ENCODE measurements around the gene RAB43. TPM values are rescaled to one million over a fixed set of nuclear protein-coding genes. Genes with fewer than 3 reads are reported as not detected.
"Not testable (repeated sequence)": the region's sequence is repeated elsewhere in the genome, so short reads cannot be mapped to it uniquely, and the experiment has no call there.

The RAB43 gene
- polyA plus RNA-seq (2012; ENCODE audit: insufficient read depth, insufficient read length): 14.4 TPM

DNA sequence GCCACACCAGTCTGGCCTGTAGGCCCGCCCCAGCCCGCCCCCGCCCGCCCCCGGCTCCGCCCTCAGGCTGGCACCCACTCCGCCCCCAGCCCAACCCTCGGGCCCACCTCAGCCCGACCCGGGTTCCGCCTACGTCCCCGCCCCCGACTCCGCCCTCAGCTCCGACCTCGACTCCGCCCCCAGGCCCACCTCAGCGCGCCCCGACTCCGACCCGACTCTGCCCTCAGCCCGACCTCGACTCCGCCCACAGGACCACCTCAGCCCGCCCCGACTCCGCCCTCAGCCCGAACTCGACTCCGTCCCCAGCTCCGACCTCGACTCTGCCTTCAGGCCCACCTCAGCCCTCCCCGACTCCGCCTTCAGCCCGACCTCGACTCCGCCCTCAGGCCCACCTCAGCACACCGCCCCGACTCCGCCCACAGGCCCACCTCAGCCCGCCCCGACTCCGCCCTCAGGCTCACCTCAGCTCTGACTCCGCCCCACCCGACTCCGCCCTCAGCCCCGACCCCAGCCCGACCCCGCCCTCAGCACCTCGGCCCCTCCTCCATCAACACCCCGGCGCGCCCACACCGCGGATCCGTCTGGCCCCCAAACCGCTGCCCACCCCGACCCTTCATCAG, at the start of gene RAB43:
Gene RAB43, minus strand, starts transcription at position 13 of the 620 bp plus-strand sequence. CDS start 315 bp downstream, outside the sequence.
- peak within 1 kb of the TSS; percentile 72 for H3K4me3 ChIP-seq (ENCODE audit: low read length)
- DNase-seq (ENCODE audit: low read depth, low spot score): peak; percentile 84

DNA sequence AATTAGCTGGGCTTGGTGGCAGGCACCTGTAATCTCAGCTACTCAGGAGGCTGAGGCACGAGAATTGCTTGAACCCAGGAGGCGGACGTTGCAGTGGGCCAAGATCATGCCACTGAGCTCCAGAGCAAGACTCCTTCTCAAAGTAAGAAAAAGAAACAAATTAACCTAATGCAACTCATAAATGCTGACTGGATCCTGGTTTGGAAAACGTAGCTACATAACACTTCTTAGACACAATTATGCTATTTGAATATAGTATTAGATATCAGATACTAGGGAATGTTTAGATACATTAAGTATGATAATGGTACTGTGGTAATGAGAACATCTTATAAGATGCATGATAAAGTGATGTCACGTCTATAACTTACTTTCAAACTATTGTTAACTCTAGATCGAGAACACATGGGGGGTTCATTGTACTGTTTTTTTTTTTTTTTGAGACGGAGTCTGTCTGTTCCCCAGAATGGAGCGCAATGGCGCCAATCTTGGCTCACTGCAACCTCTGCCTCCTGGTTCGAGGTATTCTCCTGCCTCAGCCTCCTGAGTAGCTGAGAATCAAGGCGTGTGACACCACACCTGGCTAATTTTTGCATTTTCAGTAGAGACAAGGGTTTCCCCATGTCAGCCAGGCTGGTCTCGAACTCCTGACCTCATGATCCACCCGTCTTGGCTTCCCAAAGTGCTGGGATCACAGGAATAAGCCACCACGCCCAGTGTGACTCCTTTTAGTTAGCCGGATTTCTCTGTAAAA, 45.2 kb upstream of the RAB43 start:
- H3K4me3 ChIP-seq (ENCODE audit: low read length): no peak overlapping the region

GRCh38 chr3:129165594-129165993, 44.0 kb upstream of the RAB43 start:
- DNase-seq (ENCODE audit: low read depth, low spot score): not testable (repeated sequence)

More for the DNA sequence above, 45.2 kb upstream of the RAB43 start:
- DNase-seq (ENCODE audit: low read depth, low spot score): no peak

DNA sequence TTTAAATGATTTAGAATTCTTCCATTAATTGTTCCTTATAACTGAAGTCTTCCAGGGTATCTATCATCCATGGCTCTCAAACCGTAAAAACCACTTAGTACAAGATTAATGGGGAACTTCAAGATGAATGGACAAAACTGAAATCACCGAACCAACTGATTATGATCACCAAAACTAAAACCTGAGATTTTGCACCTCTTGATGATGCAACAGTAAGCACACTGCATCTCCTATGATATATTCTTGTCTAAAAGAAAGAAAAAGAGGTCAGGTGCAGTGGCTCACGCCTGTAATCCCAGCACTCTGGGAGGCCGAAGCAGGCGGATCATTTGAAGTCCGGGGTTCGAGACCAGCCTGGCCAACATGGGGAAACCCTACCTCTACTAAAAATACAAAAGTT, 42.9 kb upstream of the RAB43 start:
- no peak overlapping the region for H3K4me3 ChIP-seq (ENCODE audit: low read length)
- no peak for DNase-seq (ENCODE audit: low read depth, low spot score)

More at GRCh38 chr3:129165594-129165993, 44.0 kb upstream of the RAB43 start:
- not testable (repeated sequence) for H3K4me3 ChIP-seq (ENCODE audit: low read length)

DNA sequence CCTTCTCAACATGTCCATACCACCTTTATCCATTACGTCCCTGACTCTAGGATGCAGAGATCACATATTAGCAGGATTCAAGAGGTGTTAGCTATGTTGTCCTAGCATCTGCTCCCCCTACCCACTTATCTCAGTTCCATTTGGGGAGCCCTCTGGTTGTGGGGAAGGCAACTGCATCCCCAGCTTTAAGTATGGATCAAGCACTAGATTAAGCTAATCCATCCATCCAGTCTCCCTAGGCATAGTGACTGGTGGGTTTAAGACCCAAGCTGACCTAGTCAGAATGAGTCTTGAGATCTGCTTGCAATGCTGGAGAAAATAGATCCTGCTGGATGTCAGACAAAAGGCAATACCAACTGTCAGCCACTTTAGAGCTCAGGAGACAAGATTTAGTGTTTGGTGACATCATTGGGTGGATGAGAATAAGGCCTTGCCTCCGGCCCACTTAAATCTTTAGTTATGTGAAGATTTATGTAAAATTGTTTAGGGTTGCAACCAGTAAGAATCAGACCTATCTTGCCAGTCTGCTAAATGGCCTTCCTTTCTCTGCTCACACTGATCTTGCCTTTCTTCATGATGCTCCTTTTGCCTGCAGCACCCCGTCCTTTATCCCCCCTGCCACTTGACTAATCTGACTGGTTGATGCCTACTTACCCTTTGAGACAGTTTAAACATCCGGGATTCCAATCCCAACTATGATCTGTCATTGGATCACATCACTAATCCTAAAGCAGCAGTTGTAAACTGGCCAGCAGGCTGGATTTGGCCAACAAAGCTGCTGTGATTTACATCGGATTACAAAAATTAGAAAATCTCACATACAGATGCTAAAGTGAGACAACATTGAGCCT, 41.4 kb upstream of the RAB43 start:
- DNase-seq (ENCODE audit: low read depth, low spot score): no peak
- no peak overlapping the region for H3K4me3 ChIP-seq (ENCODE audit: low read length)

GRCh38 chr3:129161860-129162271, 40.3 kb upstream of the RAB43 start:
- H3K4me3 ChIP-seq (ENCODE audit: low read length): peak overlapping the region; percentile 81
- DNase-seq (ENCODE audit: low read depth, low spot score): no peak

- peak; percentile 96 for DNase-seq (ENCODE audit: low read depth, low spot score)
These were observed 39.6 kb upstream of the RAB43 start, which contains the start of gene ISY1 for GRCh38 chr3:129160891-129161859. ISY1 (minus strand) TSS chr3:129161063; CDS start chr3:129160975, 88 bp downstream.

DNA sequence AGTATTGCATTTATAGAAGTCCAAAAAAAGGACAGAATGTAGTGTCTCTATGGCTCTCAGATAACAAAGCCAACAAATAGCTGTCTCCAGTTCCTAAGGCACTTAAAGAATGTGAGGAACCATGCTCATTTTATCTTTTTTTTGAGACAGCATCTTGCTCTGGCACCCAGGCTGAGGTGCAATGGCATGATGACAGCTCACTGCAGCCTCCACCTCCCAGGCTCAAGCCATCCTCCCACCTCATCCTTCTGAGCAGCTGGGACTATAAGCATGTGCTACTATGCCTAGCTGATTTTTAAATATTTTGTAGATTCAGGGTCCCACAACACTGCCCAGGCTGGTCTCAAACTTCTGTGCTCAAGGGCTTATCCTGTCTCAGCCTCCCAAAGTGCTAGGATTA, 23.2 kb upstream of the RAB43 start:
- no peak for DNase-seq (ENCODE audit: low read depth, low spot score)
- no peak overlapping the region for H3K4me3 ChIP-seq (ENCODE audit: low read length)

More at GRCh38 chr3:129160891-129161859, 39.6 kb upstream of the RAB43 start, which contains the start of gene ISY1:
- H3K4me3 ChIP-seq (ENCODE audit: low read length): peak within 1 kb of the TSS; percentile 81

- not testable (repeated sequence) for DNase-seq (ENCODE audit: low read depth, low spot score); H3K4me3 ChIP-seq (ENCODE audit: low read length)
These were observed 19.4 kb upstream of the RAB43 start for GRCh38 chr3:129141011-129141410.

DNA sequence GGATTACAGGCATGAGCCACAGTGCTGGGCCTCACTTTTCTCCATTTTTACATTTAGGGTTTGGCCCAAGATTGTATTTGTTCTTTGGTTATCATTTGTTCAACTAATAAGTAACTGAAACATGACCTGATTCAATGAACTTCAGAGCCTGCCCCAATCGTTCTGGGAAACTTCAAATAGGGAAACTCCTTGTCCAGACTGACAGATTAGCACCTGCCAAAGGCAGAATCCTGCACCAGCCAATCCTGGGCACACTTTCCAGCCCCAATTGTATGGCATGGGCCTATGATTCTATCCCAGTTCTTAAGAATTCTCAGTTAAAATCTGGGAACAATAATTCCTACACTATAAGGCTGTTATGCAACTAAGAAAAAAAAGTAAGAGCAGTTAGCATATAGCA, 18.3 kb upstream of the RAB43 start:
- DNase-seq (ENCODE audit: low read depth, low spot score): no peak
- no peak overlapping the region for H3K4me3 ChIP-seq (ENCODE audit: low read length)

DNA sequence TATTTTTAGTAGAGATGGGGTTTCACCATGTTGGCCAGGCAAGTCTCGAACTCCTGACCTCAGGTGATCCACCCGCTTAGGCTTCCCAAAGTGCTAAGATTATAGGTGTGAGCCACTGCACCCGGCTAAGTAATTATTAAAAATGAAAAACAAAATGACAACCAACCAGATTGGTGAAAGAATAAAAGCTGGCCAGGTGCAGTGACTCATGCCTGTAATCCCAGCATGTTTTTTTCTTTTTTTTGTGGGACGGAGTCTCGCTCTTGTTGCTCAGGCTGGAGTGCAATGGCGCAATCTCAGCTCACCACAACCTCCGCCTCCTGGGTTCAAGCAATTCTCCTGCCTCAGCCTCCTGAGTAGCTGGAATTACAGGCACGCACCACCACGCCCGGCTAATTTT, 14.7 kb upstream of the RAB43 start:
- not testable (repeated sequence) for DNase-seq (ENCODE audit: low read depth, low spot score); H3K4me3 ChIP-seq (ENCODE audit: low read length)

GRCh38 chr3:129132097-129132866, 10.7 kb upstream of the RAB43 start:
- H3K4me3 ChIP-seq (ENCODE audit: low read length): no peak overlapping the region
- DNase-seq (ENCODE audit: low read depth, low spot score): no peak

DNA sequence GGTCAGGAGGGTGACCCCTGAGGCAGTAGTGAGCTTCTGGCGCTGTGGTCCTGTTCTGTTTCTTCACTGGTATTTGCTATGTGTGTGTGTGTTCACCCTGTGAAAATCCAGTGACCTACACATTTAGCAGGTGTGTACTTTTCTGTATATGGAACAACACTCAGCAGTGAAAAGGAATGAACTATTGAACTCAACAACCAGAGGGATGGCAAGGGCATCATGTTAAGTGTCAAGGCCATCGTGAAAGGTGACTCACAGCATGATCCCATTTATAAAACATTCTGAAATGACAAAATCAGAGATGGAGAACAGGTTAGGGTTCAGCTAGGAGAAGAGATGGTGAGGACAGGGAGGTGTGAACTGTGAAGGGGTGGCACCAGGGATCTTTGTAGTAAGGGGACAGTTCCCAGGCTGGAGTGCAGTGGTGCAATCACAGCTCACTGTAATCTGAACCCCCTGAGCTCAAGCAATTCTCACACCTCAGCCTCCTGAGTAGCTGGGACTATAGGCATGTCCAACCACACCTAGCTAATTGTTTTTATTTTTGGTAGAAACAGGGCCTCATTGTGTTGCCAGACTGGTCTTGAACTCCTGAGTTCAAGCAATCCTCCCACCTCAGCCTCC, 10.0 kb upstream of the RAB43 start:
- no peak for DNase-seq (ENCODE audit: low read depth, low spot score)
- H3K4me3 ChIP-seq (ENCODE audit: low read length): no peak overlapping the region

DNA sequence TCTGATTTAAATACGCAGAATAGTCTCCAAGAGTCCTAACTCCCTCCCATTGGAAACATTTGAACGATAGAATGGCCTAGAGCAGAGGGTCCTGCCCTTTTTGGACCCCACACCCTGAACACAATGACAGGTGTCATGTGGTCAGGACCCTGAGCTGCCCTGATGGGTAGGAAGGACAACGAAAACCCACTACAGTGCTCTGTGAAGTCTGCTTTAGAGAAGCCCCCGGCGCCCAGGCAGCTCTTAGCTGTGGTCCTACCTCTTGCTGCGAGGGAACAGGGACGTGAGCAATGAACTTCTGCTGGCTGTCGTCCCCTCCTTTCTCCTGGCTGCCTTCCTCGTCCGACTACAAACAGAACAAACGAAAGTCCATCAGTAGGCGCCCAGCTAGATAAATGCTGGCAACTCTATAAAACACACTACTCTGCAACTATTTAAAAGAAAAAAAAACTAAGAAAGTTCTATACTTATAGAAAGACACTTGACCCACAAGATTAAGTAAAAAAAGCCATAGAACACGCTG, 8.7 kb upstream of the RAB43 start:
- DNase-seq (ENCODE audit: low read depth, low spot score): no peak
- no peak overlapping the region for H3K4me3 ChIP-seq (ENCODE audit: low read length)

GRCh38 chr3:129128357-129129155, 7.0 kb upstream of the RAB43 start:
- DNase-seq (ENCODE audit: low read depth, low spot score): no peak
- no peak overlapping the region for H3K4me3 ChIP-seq (ENCODE audit: low read length)

DNA sequence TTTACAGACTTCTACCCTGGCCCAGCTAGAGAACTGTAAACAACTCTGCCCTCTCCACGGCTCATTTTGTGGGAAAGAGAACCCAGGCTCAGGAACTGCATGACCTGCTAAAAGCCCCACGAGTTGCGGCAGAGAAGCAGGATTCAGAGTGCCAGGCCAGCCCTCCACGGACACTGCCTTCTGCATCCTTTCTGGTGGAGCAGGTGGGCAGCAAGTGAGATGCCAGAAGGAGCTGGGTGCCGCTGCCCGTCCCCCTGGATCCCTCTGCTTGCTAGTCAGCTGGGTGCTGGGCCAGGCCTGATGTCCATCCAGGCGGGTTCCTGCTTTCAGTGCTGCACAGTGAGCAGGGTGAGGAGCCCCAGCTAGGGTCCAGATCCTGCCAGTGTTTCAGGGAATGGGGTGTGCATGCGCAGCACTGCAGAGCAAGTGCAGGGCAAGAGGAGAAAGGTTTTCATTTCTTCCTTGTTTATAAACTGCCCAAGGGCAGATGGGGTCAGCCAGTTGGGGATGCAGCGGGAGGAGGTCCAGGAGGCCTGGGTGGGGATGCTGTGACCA, 5.2 kb upstream of the RAB43 start:
- no peak overlapping the region for H3K4me3 ChIP-seq (ENCODE audit: low read length)
- no peak for DNase-seq (ENCODE audit: low read depth, low spot score)

Data from Jurkat, Clone E6-1 (cell line).